ENCODE results near the gene PNP. TPM values are rescaled to one million over a fixed set of nuclear protein-coding genes. Genes with fewer than 3 reads are reported as not detected.
"Not testable (repeated sequence)": the region's sequence is repeated elsewhere in the genome, so short reads cannot be mapped to it uniquely, and the experiment has no call there.

Gene PNP
- total RNA-seq, 1 donor from 2014 or later = 56.8 TPM

DNA sequence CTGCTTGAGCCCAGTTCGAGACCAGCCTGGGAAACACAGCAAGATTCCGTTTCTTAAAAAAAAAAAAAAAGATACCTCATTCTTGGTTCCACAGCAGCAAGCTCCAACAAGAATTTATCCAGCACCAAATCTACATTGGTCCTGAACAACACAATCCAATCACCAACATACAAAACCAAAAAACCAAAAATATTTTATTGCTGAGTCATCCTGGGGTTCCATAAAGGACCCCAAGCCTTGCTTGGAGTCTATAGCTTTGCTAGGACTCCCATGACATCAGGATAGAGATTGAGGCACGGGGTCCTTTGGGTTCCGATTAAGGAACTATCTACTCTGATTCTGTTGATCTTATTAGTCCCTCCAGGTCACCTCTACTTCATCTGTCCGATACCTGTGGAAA is 22.3 kb upstream of the PNP start:
- DNase-seq (ENCODE audit: low read depth) = no peak
- Mint-ChIP-seq H3K27me3 (ENCODE audit: low read depth, unreplicated experiment) (no peaks in the 10 kb centered on the region), H3K27ac (ENCODE audit: unreplicated experiment) (no peak overlapping the region), H3K4me3 (ENCODE audit: unreplicated experiment) (no peak overlapping the region), H3K36me3 (ENCODE audit: low read depth, unreplicated experiment) (peaks cover 25% of the 10 kb centered on the region), H3K4me1 (ENCODE audit: low read depth, unreplicated experiment) (no peaks in the 10 kb centered on the region), H3K9me3 (ENCODE audit: unreplicated experiment) (no peaks in the 10 kb centered on the region)
- Histone ChIP-seq H3K27me3 (ENCODE audit: insufficient read depth, low read length) (no peaks in the 10 kb centered on the region), H3K79me2 (ENCODE audit: insufficient read depth, low read length) (no peaks in the 10 kb centered on the region), H3K4me2 (ENCODE audit: low read length) (no peak overlapping the region), H2AFZ (ENCODE audit: low read depth, low read length) (no peak overlapping the region), H3K27ac (ENCODE audit: low read depth, low read length) (no peak overlapping the region), H3K9me3 (ENCODE audit: insufficient read depth, low read depth, low read length) (no peaks in the 10 kb centered on the region), H3K9ac (ENCODE audit: low read length) (no peak overlapping the region), H4K20me1 (ENCODE audit: insufficient read depth, low read length) (no peaks in the 10 kb centered on the region), H3K36me3 (ENCODE audit: insufficient read depth, low read length) (peaks cover 40% of the 10 kb centered on the region), H3K4me1 (ENCODE audit: insufficient read depth, low read length) (no peaks in the 10 kb centered on the region), H3K4me3 (ENCODE audit: insufficient read depth, low read depth, low read length) (no peak overlapping the region)
- TF ChIP-seq CTCF (IDR thresholded peaks at IDR 0.05; ENCODE audit: insufficient read depth, low read depth, low read length) (no peak), EZH2 (IDR thresholded peaks at IDR 0.05; ENCODE audit: insufficient read depth, low read length) (no peak)
- no peak for FAIRE-seq

DNA sequence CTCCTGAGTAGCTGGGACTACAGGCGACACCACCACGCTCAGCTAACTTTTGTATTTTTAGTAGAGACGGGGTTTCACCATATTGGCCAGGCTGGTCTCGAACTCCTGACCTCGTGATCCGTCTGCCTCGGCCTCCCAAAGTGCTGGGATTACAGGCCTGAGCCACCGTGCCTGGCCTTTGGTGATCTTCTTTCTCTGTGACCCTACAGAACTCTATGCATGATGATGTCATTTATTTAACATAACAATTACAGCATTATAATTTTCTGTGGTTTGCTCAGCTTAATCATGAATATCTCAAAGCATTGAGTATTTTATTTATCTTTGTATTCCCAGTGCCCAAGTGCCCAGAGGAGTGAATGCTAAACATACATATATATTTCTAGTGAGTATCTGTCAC is 16.4 kb upstream of the PNP start:
- not testable (repeated sequence) for H3K27ac Mint-ChIP-seq (ENCODE audit: unreplicated experiment); FAIRE-seq; H3K4me1 ChIP-seq (ENCODE audit: insufficient read depth, low read length)

DNA sequence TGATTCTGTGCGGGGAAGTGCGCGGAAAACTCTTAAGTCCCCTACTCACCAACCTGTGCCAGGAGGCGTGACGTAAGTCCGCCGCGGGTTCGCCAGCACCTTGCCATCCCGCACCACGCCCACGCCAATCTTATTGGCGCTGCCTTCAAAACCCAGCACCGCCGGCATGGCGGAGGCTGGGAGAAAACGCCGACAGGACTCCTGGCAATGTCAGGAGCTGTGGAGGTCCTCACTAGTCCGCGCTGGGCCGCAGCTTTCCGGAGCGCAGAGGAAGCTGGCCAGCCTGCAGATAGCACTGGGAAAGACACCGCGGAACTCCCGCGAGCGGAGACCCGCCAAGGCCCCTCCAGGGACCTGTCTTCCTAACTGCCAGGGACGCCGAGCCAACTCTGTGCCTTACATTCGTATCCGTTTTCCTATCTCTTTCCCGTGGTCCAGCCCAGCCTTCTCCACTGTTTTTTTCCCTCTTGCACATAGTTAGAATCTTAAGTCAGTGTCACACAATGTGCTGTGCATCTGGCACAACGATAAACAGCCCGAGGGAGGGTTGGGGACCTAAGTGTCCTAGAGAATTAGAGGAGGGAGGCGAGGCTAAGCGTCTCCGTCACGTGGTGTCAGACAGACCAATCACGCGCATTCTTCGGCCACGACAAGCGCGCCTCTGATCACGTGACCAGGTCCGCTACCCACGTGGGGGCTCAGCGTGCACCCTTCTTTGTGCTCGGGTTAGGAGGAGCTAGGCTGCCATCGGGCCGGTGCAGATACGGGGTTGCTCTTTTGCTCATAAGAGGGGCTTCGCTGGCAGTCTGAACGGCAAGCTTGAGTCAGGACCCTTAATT is 14.5 kb upstream of the PNP start, which contains the start of the genes APEX1 and OSGEP:
TSS of gene APEX1 (plus strand) at position 711 of the 839 bp plus-strand sequence. CDS start 420 bp downstream, outside the sequence.
TSS of gene OSGEP (minus strand) at position 297 of the 839 bp plus-strand sequence. CDS start at position 168, 129 bp downstream.
- peaks cover 9% of the 10 kb centered on the region for H3K4me1 ChIP-seq (ENCODE audit: insufficient read depth, low read length)
- Mint-ChIP-seq H3K4me1 (ENCODE audit: low read depth, unreplicated experiment) (peaks cover 9% of the 10 kb centered on the region), H3K27me3 (ENCODE audit: low read depth, unreplicated experiment) (no peaks in the 10 kb centered on the region), H3K4me3 (ENCODE audit: unreplicated experiment) (no peak within 1 kb of the TSS), H3K9me3 (ENCODE audit: unreplicated experiment) (no peaks in the 10 kb centered on the region), H3K27ac (ENCODE audit: unreplicated experiment) (no peak within 1 kb of the TSS), H3K36me3 (ENCODE audit: low read depth, unreplicated experiment) (peaks cover 2% of the 10 kb centered on the region)
- H3K36me3 ChIP-seq (ENCODE audit: insufficient read depth, low read length) = peaks cover 28% of the 10 kb centered on the region
- DNase-seq (ENCODE audit: low read depth) (peak; percentile 96), FAIRE-seq (peak; percentile 88)
- peak within 1 kb of the TSS; percentile 87 for H3K9ac ChIP-seq (ENCODE audit: low read length)
- H3K4me2 ChIP-seq (ENCODE audit: low read length) = peak within 1 kb of the TSS; percentile 88
- H3K27me3 ChIP-seq (ENCODE audit: insufficient read depth, low read length) = no peaks in the 10 kb centered on the region
- no peaks in the 10 kb centered on the region for H3K9me3 ChIP-seq (ENCODE audit: insufficient read depth, low read depth, low read length)
- peak within 1 kb of the TSS; percentile 73 for H2AFZ ChIP-seq (ENCODE audit: low read depth, low read length)
- peaks cover 56% of the 10 kb centered on the region for H3K79me2 ChIP-seq (ENCODE audit: insufficient read depth, low read length)
- H3K27ac ChIP-seq (ENCODE audit: low read depth, low read length) = peak within 1 kb of the TSS; percentile 96
- TF ChIP-seq CTCF (IDR thresholded peaks at IDR 0.05; ENCODE audit: insufficient read depth, low read depth, low read length) = no peak
- TF ChIP-seq EZH2 (IDR thresholded peaks at IDR 0.05; ENCODE audit: insufficient read depth, low read length) = no peak
- H3K4me3 ChIP-seq (ENCODE audit: insufficient read depth, low read depth, low read length) = peak within 1 kb of the TSS; percentile 97
- H4K20me1 ChIP-seq (ENCODE audit: insufficient read depth, low read length) = peaks cover 20% of the 10 kb centered on the region

More for the DNA sequence above, 16.4 kb upstream of the PNP start:
- H3K79me2 ChIP-seq (ENCODE audit: insufficient read depth, low read length) = peaks cover 44% of the 10 kb centered on the region
- H3K4me1 Mint-ChIP-seq (ENCODE audit: low read depth, unreplicated experiment); H3K9ac ChIP-seq (ENCODE audit: low read length); H3K4me3 ChIP-seq (ENCODE audit: insufficient read depth, low read depth, low read length); H3K9me3 ChIP-seq (ENCODE audit: insufficient read depth, low read depth, low read length); DNase-seq (ENCODE audit: low read depth); H3K9me3 Mint-ChIP-seq (ENCODE audit: unreplicated experiment); H3K27ac ChIP-seq (ENCODE audit: low read depth, low read length); H3K4me2 ChIP-seq (ENCODE audit: low read length); H3K27me3 Mint-ChIP-seq (ENCODE audit: low read depth, unreplicated experiment); H3K27me3 ChIP-seq (ENCODE audit: insufficient read depth, low read length); H2AFZ ChIP-seq (ENCODE audit: low read depth, low read length): not testable (repeated sequence)
- H4K20me1 ChIP-seq (ENCODE audit: insufficient read depth, low read length) = peaks cover 16% of the 10 kb centered on the region
- peak overlapping the region; percentile 75 for H3K4me3 Mint-ChIP-seq (ENCODE audit: unreplicated experiment)
- H3K36me3 ChIP-seq (ENCODE audit: insufficient read depth, low read length) = peaks cover 35% of the 10 kb centered on the region
- peaks cover 13% of the 10 kb centered on the region for H3K36me3 Mint-ChIP-seq (ENCODE audit: low read depth, unreplicated experiment)
